Activated T-helper 2 cell treated with anti-CD3 and anti-CD28 coated beads, Interferon-gamma antibody, Interleukin-2, Interleukin-4, amounts not matched to agents 10 μg/mL and 5 μg/mL and 100 μg/mL, durations not matched to agents 14 hours and 24 hours and 36 hours (primary cell): ENCODE measurements around the gene WDR49. TPM values are rescaled to one million over a fixed set of nuclear protein-coding genes. Genes with fewer than 3 reads are reported as not detected.

Source experiments
- DNase-seq: peaks from one replicate; pipeline ENCODE4 v3.0.0; 2021; ENCODE audit warnings: low spot score
- H3K27ac Mint-ChIP-seq: one replicate; pipeline ENCODE4 v1.8.0; 2021; ENCODE audit warnings: mixed read lengths
- H3K27me3 Mint-ChIP-seq: one replicate; pipeline ENCODE4 v1.8.0; 2021; ENCODE audit warnings: low read depth, mixed read lengths
- H3K36me3 Mint-ChIP-seq: one replicate; pipeline ENCODE4 v1.8.0; 2021; ENCODE audit warnings: low read depth, mixed read lengths
- H3K4me1 Mint-ChIP-seq: one replicate; pipeline ENCODE4 v1.8.0; 2021; ENCODE audit warnings: low read depth, mixed read lengths
- H3K4me3 Mint-ChIP-seq: one replicate; pipeline ENCODE4 v1.8.0; 2021; ENCODE audit warnings: low read depth, mild to moderate bottlenecking, moderate library complexity, mixed read lengths
- H3K9me3 Mint-ChIP-seq: one replicate; pipeline ENCODE4 v1.8.0; 2021; ENCODE audit warnings: mixed read lengths
- intact Hi-C: fragments of 100-400 bp; cut with micrococcal nuclease; formaldehyde crosslinking; loops from one replicate; pipeline ENCODE4 v1.15.1; 2023
- total RNA-seq: library from RNA; stranded (reverse); gene quantifications from 2 replicates; pipeline ENCODE4 v1.2.3, GENCODE V29; 2022

Gene WDR49
- total RNA-seq, 1 donor from 2014 or later = not detected

DNA sequence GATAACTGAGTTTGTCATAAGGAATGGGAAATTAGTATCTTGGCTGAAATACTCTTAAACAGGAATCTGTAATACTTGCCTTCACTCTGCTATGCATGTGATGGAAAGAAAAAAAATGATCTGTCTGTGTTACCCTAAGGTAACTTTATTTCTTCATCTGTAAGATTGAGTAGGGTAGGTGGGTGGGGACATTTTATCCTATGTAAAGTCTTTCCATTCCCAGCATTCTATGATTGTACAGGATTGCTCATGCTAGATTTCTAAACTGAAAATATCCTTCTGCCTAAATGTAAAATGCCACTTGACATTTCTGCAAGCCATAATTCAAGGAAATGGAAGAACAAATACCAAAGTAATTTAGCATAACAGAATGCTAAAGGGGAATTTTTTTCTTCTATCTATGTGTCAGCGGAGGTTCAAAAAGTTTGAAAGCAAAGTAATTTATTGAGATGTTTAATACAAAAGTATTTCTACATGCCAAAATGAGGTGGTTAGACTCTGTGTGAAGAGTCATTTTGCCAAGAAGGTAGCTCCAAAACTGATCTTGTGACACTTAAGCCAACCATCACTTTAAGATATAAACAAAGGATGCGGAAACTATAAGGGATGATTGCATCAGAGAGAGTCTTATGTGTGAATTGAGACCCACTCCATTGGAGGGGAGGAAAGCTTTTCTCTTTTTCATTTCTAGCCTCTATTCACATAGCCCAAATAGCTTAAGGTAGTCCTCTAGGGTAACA, 133.3 kb downstream of the WDR49 start:
- intact Hi-C loops = no loop called here
- Mint-ChIP-seq H3K27ac (no peak overlapping the region), H3K9me3 (peaks cover 4% of the 10 kb centered on the region), H3K4me3 (no peak overlapping the region), H3K4me1 (no peaks in the 10 kb centered on the region), H3K36me3 (no peaks in the 10 kb centered on the region), H3K27me3 (no peaks in the 10 kb centered on the region)
- no peak for DNase-seq

DNA sequence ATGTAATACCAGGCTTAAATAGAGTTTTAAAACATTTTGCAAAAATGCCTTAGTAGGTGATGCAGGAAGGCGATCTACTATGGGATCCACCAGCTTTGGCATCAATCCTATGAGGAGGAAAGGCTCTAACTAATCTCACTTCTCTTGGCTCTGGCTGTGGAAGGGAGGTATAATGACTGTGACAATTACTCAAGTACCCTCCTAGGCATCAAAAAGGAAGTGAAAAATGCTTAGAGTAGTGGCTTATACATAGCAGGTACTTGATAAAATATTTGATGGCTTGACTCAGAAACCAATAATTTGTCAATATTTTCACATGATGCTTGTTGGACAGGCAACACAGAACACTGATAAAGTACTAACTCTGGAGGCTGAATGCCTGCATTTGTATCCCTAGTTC, 145.8 kb downstream of the WDR49 start:
- no peak for DNase-seq
- H3K27ac Mint-ChIP-seq = no peak overlapping the region
- H3K9me3 Mint-ChIP-seq = no peaks in the 10 kb centered on the region
- no peak overlapping the region for H3K4me3 Mint-ChIP-seq
- no peaks in the 10 kb centered on the region for H3K36me3 Mint-ChIP-seq
- intact Hi-C loops = no loop called here
- H3K4me1 Mint-ChIP-seq = no peaks in the 10 kb centered on the region
- no peaks in the 10 kb centered on the region for H3K27me3 Mint-ChIP-seq

DNA sequence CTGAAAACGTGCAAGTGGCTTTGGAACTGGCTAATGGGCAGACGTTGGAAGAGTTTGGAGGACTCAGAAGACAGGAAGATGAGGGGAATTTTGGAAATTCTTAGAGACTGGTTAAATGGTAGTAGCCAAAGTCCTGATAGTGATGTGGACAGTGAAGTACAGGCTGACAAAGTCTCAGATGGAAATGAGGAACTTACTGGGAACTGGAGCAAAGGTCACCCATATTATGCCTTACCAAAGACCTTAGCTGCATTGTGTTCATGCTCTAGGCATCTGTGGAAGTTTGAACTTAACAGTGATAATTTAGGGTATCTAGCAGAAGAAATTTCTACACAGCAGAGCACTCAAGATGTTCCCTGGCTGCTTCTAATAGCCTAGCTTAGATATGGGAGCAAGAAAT, 151.3 kb downstream of the WDR49 start:
- Mint-ChIP-seq H3K9me3 (no peaks in the 10 kb centered on the region), H3K4me3 (no peak overlapping the region), H3K27me3 (no peaks in the 10 kb centered on the region), H3K36me3 (no peaks in the 10 kb centered on the region), H3K27ac (no peak overlapping the region), H3K4me1 (no peaks in the 10 kb centered on the region)
- DNase-seq = no peak
- intact Hi-C loops = no loop called here

DNA sequence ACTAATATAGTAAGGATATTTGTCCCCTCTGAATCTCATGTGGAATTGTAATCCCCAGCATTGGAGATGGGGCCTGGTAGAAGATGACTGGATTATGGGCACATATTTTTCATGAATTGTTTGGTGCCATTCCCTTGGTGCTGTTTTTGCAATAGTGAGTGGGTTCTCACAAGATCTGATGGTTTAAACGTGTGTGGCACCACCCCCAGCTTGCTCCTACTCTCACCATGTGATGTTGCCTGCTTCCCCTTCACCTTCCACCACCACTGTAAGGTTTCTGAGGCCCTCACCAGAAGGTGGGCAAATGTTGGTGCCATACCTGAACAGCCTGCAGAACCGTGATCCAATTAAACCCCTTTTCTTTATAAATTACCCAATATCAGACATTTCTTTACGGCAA, 151.8 kb downstream of the WDR49 start:
- H3K27me3 Mint-ChIP-seq = no peaks in the 10 kb centered on the region

DNA sequence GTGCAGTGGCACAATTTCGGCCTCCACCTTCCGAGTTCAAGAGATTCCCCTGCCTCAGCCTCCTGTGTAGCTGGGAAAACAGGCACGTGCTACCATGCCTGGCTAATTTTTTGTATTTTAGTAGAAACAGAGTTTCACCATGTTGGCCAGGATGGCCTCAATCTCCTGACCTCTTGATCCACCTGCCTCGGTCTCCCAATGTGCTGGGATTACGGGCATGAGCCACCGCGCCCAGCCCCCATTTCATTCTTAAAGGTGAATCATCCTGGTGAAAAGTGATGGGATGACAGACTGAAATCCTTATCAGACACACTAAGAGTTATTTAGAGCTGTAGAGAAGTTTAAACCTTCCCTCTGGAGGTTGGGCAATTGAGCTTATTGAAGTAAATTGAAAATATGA, 155.8 kb downstream of the WDR49 start:
- no peaks in the 10 kb centered on the region for H3K36me3 Mint-ChIP-seq
- no peaks in the 10 kb centered on the region for H3K4me1 Mint-ChIP-seq
- intact Hi-C loops = no loop called here
- no peak overlapping the region for H3K27ac Mint-ChIP-seq
- no peak overlapping the region for H3K4me3 Mint-ChIP-seq
- no peak for DNase-seq
- H3K9me3 Mint-ChIP-seq = no peaks in the 10 kb centered on the region
- H3K27me3 Mint-ChIP-seq = no peaks in the 10 kb centered on the region

More for the DNA sequence above, 151.8 kb downstream of the WDR49 start:
- Mint-ChIP-seq H3K36me3 (no peaks in the 10 kb centered on the region), H3K4me3 (no peak overlapping the region), H3K27ac (no peak overlapping the region), H3K9me3 (no peaks in the 10 kb centered on the region), H3K4me1 (no peaks in the 10 kb centered on the region)
- DNase-seq = no peak
- intact Hi-C loops = no loop called here

DNA sequence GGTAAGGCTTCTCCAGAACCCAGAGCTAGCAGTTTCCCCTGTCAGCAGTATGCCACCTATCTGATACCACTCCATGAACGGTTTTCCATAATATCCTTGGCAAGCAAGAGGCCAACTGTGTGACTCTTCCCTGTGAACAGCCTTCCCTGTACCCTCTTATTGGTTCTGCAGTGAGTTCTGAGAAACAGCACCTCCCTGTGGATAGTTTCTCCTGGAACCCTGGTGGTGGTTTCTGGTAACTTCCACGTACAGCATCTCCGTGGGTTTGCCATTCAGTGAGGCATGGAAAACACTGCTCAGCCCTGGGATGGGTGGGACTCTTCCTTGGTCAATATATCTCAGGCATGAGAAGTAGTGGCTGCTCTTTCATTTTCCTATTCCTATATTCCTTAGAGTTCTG, 160.5 kb downstream of the WDR49 start:
- H3K27me3 Mint-ChIP-seq = no peaks in the 10 kb centered on the region
- intact Hi-C loops = no loop called here
- H3K4me1 Mint-ChIP-seq = no peaks in the 10 kb centered on the region
- no peak overlapping the region for H3K4me3 Mint-ChIP-seq
- H3K9me3 Mint-ChIP-seq = no peaks in the 10 kb centered on the region
- H3K36me3 Mint-ChIP-seq = no peaks in the 10 kb centered on the region
- DNase-seq = no peak
- H3K27ac Mint-ChIP-seq = no peak overlapping the region

DNA sequence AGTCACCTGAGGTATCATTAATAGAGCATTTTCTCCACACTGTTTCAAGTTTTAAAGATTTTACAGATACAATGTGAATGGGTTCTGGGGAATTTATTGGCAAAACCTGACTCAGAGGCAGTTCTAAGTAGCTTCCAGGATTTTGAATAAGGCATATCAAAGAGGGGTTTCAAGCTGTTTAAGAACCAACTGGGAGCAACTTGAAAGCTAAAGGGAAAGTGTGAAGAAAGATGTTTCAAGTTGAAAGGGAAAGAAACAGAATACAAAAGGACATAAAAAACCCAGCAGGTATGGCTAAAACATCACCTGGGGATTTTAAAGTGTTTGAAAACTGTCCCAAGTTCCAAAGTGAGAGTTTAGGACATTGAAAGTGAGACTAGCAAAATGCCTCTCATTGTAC, 162.1 kb downstream of the WDR49 start:
- no peak overlapping the region for H3K4me3 Mint-ChIP-seq
- H3K36me3 Mint-ChIP-seq = no peaks in the 10 kb centered on the region
- H3K9me3 Mint-ChIP-seq = no peaks in the 10 kb centered on the region
- no peaks in the 10 kb centered on the region for H3K4me1 Mint-ChIP-seq
- no peak overlapping the region for H3K27ac Mint-ChIP-seq
- intact Hi-C loops = no loop called here
- DNase-seq = no peak
- no peaks in the 10 kb centered on the region for H3K27me3 Mint-ChIP-seq

DNA sequence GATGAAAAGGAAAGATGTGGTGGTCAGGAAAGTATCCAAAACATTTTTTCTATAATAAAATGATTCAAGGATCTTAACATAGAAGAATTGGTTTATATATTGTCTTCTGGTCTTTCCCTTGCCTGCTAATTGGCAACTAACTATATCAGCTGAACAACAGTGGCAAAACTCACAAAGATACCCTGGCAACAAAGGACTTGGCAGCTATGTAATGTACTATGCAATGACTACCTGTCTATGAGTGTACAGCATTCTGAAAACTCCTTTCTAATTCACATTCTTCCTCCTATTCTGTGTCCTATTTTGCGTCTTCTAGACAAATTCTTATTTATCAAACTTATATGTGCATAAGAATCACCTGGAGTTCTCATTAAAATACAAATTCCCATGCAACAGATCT, 164.2 kb downstream of the WDR49 start:
- no peak for DNase-seq
- no peak overlapping the region for H3K4me3 Mint-ChIP-seq

DNA sequence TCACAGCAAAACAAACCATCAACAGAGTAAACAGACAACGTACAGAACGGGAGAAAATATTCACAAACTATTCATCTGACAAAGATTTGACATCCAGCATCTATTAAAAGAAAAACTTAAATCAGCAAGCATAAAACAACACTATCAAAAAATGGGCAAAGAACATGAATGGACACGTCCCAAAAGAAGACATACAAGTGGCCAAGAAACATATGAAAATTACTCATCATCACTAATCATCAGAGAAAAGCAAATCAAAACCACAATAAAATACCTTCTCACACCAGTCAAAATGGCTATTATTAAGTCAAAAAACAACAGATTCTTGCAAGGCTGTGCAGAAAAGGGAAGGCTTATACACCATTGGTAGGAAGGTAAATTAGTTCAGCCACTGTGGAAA, 166.2 kb downstream of the WDR49 start:
- no peaks in the 10 kb centered on the region for H3K9me3 Mint-ChIP-seq
- H3K27ac Mint-ChIP-seq = no peak overlapping the region
- H3K4me3 Mint-ChIP-seq = no peak overlapping the region
- H3K27me3 Mint-ChIP-seq = no peaks in the 10 kb centered on the region
- no peak for DNase-seq
- H3K36me3 Mint-ChIP-seq = no peaks in the 10 kb centered on the region
- no peaks in the 10 kb centered on the region for H3K4me1 Mint-ChIP-seq
- intact Hi-C loops = no loop called here

More for the DNA sequence above, 164.2 kb downstream of the WDR49 start:
- Mint-ChIP-seq H3K9me3 (no peaks in the 10 kb centered on the region), H3K36me3 (no peaks in the 10 kb centered on the region), H3K27ac (no peak overlapping the region), H3K4me1 (no peaks in the 10 kb centered on the region), H3K27me3 (no peaks in the 10 kb centered on the region)
- intact Hi-C loops = no loop called here

DNA sequence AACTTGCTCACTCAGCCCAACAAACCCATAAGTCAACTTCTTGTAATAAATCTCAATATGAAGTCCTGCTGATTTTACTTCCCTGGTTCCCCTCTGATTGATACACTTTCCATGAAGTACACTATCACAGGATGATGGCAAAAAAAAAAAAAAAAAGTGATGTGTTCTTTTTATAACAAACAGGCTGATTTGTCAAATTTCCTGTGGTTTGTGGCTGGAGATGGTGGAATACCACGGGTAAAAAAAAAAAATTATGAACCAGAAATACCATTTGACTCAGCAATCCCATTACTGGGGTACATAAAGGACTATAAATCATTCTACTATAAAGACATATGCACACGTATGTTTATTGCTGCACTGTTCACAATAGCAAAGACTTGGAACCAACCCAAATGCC, 169.2 kb downstream of the WDR49 start:
- H3K36me3 Mint-ChIP-seq = no peaks in the 10 kb centered on the region
- no peaks in the 10 kb centered on the region for H3K9me3 Mint-ChIP-seq
- H3K27me3 Mint-ChIP-seq = no peaks in the 10 kb centered on the region
- no peak for DNase-seq
- H3K4me3 Mint-ChIP-seq = no peak overlapping the region
- intact Hi-C loops = no loop called here
- no peaks in the 10 kb centered on the region for H3K4me1 Mint-ChIP-seq
- H3K27ac Mint-ChIP-seq = no peak overlapping the region

DNA sequence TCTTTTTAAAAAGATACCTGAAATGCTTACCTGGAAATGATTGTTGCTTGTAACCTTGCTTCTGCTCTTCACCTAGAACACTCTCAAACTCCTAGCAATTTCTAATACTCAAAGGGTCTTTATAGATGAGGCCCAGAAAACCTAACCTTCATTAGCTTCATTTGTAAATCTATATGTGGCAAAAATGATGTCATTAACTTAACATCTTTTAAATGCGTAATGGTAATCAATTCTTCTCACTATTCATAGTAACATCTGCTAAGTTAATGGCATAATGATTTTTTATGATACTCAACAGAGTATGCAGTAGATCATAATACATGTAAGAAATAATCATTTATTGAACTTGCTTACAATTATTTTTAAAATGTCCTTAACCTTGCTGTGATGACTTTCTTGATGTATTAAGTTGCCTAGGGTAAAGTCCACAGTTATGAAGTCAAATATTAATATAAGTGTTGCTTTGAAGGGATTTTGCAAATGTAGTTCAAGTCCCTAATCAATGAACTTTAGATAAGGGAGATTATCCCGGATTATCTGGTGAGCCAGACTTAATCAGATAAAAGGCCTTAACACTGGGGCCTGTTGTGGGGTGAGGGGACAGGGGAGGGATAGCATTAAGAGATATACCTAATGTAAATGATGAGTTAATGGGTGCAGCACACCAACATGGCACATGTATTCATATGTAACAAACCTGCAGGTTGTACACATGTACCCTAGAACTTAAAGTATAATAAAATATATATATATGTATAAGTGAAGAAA, 169.8 kb downstream of the WDR49 start:
- no peak for DNase-seq
- Mint-ChIP-seq H3K27ac (no peak overlapping the region), H3K27me3 (no peaks in the 10 kb centered on the region), H3K9me3 (no peaks in the 10 kb centered on the region), H3K4me3 (no peak overlapping the region), H3K36me3 (no peaks in the 10 kb centered on the region), H3K4me1 (no peaks in the 10 kb centered on the region)
- intact Hi-C loops = no loop called here

DNA sequence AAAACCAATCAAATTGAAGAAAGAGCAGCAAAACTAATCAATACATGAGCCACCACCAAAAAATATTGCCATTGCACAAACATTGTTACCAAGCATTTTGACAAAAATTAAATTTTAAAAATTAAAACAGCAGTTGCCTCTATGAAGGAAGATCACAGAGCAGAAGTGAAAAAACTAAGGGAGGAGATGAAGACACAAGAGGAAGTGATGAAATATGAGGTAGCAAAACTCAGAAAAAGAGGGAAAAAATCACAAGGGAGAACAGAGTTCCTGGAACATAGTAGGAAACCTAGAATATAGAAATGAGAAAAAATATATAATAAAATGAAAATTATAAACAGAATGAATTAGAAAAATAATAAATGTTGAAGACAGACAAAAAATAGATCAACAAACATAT, 172.6 kb downstream of the WDR49 start:
- no peak for DNase-seq
- no peak overlapping the region for H3K4me3 Mint-ChIP-seq
- H3K27ac Mint-ChIP-seq = no peak overlapping the region
- H3K9me3 Mint-ChIP-seq = no peaks in the 10 kb centered on the region
- intact Hi-C loops = no loop called here
- H3K27me3 Mint-ChIP-seq = no peaks in the 10 kb centered on the region
- H3K4me1 Mint-ChIP-seq = no peaks in the 10 kb centered on the region
- H3K36me3 Mint-ChIP-seq = no peaks in the 10 kb centered on the region

DNA sequence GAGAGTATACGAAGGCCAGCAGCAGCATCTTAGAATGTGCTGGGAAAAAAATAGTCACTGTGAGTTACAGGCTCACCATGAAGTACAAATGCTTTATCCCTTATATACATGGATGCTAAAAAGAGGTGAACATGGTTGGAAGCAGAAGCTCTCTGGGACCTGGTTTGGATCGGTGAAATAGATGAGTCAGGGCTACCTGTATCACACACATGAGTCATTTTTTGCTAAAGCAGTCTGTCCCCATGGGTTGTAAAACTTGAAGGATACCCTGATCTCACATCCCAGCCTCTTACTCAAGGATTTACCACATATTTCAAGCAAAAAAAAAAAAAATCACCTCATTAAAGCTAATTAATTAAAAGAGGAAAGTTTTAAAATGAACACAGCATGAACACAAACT, 173.0 kb downstream of the WDR49 start:
- intact Hi-C loops = no loop called here
- no peaks in the 10 kb centered on the region for H3K4me1 Mint-ChIP-seq

More for the DNA sequence above, 173.0 kb downstream of the WDR49 start:
- Mint-ChIP-seq H3K36me3 (no peaks in the 10 kb centered on the region), H3K9me3 (no peaks in the 10 kb centered on the region), H3K4me3 (no peak overlapping the region), H3K27ac (no peak overlapping the region), H3K27me3 (no peaks in the 10 kb centered on the region)
- no peak for DNase-seq
